Activated effector memory CD4-positive, alpha-beta T cell treated with Interleukin-2 at 50 U/mL for 16 hours (primary cell): ENCODE results near the gene TMEM98.
"Not testable (repeated sequence)": the region's sequence is repeated elsewhere in the genome, so short reads cannot be mapped to it uniquely, and the experiment has no call there.

Experiments
- DNase-seq: peaks from one replicate; pipeline ENCODE4 v3.0.0-alpha.2; 2020

The TMEM98 gene, protein sequence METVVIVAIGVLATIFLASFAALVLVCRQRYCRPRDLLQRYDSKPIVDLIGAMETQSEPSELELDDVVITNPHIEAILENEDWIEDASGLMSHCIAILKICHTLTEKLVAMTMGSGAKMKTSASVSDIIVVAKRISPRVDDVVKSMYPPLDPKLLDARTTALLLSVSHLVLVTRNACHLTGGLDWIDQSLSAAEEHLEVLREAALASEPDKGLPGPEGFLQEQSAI

DNA sequence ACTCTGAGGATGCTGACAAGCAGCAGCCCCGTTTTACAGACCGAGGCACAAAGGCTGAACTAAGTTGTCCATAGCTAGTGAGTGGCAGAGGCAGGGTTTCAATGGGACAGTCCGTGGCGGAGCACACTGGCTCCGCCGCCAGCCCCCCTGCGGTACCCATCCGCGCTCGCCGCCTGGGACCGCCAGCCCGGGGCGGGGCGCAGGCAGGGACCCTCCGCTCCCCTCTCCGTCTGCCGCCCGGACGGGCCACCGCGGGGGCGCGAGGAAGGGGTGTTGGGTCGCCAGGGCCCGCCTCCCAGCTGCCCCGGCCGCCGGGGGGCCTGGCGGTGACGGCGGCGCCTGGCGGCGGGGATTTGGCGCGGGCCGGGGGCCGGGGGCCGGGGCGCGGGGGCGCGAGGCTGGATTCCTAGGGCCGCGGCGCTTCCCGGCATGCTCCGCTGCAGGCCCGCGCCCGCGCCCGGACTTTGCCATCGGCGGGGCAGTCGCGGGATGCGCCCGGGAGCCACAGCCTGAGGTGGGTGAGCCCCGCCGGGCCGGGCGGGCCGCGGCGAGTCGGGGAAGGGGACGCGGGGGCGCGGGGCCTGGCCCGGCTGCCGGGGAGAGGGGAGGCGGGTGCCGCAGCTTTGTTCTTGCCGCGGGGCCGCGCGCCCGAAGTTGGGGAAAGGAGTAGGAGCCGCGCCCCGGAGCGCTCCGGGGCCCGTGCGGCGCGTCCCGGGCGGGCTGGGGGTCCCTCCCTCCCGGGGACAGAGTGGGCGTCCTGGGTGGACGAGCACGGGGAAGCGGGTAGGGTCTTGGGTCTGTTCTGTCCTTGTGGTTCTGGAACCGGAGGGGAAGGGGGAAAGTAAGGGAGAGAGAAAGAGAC, at the start of gene TMEM98:
Gene TMEM98, plus strand, starts transcription at position 430 of the 862 bp plus-strand sequence. CDS start 3,376 bp downstream, outside the sequence.
- no peak for DNase-seq

DNA sequence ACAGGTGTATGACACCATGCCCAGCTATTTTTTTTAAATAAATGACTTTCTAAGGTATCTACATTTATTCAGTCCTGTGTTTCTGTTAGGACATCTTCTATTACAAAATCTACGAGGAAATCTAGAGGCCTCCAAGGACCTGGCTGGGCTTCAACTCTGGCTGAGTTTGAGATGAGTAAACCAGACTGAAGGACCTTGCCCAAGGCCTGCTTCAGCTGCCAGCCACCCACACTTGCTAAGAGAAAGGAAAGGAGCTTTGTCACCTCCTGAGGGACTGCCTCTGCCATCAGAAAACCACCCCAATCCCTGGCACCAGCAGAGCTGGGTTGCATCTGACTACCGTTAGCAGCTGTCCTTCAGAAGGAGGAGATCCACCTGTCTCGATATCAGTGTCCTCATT, 49.7 kb upstream of the TMEM98 start:
- DNase-seq, result no peak

DNA sequence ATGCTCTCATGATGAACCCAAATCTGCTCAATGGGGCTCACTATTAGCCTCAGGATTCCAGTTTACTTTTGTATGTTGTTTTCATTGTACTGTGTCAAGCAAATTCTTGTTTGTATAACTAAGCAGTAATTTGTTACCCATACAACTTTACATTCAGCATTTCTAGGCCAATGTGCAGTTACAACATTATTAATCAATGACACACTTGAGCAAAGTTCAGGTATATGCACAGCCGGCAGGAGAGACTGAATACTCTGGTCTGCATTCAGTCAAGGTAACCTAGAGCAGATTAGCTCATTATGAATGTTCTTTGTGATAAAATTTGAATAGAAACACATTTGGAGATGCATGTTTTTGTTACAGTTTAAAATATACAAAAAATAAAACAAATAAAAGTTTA, 48.8 kb upstream of the TMEM98 start:
- DNase-seq, result no peak

DNA sequence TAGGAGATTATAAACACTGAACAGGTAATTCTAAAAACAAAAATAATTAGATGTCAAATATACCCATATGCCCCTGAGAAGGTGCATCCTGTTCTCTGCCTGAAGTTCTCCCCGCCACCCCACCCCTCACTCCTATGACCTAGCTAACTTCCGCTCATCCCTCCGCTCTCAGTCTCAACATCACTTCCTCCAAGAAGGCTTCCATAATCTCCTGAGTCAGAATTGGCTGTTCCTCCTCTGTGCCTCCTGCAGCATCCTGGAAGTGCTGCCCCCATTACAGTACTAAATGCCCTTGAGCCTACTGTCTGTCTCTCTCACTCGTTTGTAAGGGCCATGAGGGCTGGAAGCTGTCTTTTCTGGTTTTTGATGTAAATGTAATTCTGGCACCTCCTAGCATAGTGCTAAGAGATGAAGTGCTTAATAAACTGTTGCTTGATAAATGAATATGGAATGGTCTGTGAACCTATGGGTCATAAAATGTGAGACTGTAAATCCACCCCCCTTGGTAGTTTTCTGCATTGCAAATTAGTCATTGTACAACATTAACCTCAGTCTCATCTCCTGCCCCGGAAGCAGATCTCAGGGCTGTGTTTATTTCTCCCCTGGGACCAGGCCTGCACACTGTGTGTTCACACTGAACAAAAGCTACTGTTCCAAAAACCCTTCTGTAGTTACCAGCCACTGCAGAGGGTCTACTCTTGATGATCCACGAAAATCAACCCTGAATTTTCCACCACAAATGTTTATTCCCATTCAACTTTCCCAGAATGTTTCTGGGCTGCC, 47.1 kb upstream of the TMEM98 start:
- no peak for DNase-seq

DNA sequence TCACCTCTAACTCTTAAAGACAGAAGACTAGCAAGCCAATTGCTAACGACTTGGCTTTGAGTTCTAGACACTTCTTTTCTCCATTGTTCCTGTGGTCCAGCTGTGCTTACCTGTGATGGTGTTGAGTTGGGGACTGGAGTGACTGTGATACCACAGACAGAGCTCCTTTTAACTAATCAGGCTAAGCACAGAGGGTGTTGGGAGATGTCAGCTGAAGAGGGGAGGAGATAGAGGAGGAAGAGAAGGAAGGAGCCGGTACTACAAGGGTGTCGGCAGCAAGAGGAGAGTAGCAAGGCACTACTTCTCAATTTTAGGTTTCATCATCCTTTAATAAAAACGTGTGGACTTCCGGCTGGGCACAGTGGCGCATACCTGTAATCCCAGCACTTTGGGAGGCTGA, 45.9 kb upstream of the TMEM98 start:
- no peak for DNase-seq

DNA sequence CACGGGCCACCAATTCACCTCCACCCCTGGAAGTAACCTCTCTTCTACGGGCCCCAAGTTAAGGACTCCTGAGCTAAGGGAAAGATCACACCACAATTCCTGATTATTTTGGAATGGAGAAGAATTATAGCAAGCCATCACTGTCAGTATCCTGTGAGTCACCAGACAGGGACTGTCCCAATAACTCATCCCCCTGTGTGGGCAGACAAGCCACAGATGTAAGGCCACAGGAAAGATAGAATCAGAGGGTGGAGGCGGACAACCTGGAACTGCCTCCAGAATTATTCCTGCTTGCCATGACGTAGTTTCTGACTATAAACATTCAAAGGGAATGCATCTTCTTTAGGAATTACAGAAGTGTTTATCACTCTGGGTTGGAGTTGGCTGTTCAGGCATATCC, 45.2 kb upstream of the TMEM98 start:
- no peak for DNase-seq

DNA sequence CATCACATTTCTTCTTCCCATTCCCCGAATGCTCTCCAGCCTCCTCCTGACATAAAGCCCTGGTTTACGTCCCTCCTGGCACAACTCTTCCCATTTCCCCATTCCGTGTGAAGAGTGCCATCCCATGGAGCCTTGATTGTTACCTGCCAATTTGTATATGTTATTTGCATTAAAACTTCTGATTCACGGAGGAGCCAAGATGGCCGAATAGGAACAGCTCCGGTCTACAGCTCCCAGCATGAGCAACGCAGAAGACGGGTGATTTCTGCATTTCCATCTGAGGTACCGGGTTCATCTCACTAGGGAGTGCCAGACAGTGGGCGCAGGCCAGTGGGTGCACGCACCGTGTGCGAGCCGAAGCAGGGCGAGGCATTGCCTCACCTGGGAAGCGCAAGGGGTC, 41.0 kb upstream of the TMEM98 start:
- not testable (repeated sequence) for DNase-seq

DNA sequence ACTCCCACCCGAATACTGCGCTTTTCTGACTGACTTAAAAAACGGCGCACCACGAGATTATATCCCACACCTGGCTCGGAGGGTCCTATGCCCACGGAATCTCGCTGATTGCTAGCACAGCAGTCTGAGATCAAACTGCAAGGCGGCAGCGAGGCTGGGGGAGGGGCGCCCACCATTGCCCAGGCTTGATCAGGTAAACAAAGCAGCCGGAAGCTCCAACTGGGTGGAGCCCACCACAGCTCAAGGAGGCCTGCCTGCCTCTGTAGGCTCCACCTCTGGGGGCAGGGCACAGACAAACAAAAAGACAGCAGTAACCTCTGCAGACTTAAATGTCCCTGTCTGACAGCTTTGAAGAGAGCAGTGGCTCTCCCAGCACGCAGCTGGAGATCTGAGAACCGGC, 40.5 kb upstream of the TMEM98 start:
- not testable (repeated sequence) for DNase-seq

DNA sequence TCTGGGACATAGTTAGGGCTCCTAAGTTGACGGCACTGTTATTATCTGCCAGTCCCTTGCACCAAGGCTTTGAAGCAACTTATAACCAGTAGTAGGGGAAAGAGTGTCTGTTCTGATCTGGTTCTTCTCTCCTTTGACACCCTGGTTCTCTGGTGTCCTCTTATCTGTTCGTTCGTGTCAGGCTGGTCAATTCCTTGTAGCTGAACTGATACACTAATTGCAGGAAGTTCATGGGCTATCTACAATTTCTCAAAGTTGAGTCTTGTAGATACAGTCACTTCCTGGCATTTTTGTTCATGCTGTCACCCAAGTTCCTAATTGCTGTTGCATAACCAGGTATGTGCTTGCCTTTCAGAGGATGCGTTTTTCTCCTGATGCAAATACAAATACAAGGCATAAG, 33.7 kb upstream of the TMEM98 start:
- no peak for DNase-seq

DNA sequence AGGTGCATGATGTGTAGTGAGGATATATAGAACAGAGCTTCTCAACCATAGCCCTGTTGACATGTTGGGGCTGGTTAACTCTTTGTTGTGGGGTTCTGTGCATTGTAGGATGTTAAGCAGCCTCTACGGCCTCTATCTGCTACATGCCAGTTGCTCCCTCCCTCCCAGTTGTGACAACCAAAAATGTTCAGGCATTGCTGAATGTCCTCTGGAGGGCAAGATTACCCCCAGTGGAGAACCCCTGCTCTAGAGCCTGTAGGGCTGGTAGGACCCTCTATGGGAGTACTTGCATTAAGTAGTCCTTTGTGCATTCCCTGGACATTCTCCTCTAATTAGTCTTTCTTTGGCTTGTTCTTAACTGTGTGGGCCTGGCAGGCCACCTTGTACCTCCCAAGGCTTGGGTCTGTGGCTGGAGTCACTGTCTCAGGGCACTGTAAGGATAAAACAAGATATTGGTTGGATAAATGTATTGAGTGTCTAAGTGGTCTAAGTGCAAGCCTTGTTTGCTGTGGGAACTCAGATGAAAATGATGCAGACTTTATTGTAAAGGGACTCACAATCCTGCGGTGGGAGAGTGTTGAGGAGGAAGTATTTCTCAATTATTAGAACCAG, 31.2 kb upstream of the TMEM98 start:
- DNase-seq, result no peak

DNA sequence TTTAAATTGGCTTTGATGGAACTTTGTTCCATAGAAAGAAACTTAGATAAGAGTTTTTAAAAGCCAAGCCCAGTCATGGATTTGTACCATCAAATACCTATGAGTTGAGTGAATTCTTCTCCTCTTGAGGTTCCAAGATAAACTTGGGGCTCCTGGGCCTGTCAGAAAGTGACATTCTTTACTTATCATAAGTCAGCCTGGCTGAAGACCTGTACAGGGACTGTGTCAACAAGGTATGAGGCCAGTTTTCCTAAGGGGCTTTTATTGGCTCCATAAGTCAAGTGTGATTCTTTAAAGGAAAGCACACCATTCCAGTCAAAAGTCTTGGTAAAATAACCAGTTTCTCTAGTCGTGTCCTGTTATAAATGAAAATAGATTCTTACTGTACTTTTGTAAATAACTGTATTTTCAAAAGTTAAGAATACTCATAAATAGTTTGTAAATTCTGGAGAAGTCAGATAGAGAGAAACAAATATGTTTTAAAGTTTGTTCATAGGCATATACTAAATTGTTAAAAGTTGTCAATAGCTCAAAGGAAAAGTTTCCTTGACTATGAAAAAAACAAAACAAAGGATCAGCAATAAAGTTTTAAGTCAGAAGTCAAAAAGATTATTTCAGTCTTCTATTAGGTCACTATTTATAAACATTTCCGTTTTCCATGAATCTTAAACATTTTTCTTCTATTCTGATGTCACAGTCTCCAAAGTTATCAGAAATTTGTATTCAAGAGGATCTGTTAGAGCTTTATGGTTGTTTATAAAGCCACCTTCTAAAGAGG, 28.5 kb upstream of the TMEM98 start:
- DNase-seq, result no peak

DNA sequence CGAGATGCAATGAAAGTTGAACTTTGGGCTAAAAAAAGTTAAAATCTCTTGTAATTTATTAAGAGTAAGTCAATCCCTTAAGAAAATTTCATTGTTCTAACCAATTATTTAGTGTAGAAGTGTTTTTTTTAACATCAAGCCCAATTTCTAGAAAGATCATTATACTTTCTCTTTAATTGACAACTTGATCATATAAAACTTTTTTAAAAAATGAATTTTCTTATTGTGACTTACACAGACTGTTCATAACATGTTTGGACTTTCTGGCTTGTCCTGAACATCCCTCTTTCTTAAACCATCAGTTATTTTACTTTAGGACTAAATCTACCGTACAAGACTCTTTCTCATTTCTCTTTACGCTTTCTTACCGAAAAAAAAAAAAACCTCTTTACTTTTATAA, 26.2 kb upstream of the TMEM98 start:
- DNase-seq, result no peak

DNA sequence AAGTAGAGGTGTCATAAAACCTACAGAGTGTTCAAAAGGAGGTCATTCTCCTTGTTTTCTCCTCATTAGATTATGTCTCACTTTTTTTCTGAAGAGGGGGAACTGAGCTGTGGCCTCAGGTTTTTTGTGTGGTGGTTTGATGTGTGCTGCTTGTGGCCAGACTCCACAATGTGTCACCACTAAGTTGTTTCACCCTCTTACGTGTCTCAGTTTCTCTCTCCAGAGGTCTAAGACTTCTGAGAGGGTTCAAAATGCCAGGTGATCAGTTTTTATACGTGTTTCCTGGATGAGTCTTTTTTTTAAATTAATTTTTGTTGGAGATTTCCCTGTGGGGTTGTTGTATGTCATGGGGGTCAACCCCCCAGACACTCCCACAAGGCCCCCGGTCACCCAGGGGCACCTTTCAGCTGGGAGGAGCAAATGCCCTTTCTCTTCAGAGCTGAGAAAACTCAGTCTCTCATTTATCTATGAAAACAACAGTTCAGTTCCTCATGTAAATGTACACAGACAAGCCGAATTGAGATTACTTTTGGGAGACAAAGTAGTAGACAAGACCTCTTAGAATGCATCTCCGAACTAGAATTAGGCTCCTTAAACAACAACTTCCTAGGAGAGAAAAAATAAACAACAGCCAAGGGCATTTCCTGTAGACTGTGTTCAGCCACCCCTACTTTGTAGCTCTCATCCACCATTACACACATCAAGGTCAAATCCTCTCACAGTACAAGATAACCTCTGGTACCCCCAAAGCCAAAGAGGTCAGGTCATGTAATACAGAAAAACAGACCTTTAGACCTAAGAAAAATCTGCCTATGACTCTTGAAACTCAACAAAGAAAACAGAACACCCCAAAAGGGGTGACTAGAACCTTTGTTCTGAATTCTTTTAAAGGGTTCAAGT, 23.9 kb upstream of the TMEM98 start:
- DNase-seq, result no peak

DNA sequence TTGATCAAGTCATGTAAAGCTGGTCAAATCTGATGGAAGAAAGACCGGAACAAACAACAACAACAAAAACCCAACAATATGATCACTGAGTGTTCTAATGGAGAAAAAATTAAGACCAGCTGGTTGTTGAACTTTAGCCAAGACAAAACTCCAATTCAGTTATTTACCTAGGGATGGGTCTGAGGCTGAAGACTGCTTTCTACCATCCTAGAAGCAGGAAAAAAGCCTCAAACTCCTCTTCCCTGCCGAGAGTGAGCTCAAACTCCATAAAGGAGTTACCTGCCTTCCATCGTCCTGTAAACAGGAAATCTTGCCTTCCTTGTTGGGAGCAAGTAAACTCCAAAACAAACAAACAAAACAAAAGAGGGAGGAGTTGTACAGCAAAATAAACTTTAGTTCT, 23.1 kb upstream of the TMEM98 start:
- no peak for DNase-seq

DNA sequence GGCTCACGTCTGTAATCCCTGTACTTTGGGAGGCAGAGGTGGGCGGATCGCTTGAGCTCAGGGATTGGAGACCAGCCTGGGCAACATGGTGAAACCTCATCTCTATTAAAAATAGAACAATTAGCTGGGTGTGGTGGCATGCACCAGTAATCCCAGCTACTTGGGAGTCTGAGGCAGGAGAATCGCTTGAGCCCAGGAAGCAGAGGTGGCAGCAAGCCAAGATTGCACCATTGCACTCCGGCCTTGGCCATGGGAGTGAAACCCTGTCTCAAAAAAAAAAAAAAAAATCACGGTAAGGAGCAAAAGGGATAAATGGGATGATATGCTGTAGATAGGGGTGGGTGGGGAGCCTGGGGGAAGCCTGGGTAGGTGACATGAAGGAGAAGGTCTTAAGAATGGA, 20.4 kb upstream of the TMEM98 start:
- DNase-seq, result no peak

DNA sequence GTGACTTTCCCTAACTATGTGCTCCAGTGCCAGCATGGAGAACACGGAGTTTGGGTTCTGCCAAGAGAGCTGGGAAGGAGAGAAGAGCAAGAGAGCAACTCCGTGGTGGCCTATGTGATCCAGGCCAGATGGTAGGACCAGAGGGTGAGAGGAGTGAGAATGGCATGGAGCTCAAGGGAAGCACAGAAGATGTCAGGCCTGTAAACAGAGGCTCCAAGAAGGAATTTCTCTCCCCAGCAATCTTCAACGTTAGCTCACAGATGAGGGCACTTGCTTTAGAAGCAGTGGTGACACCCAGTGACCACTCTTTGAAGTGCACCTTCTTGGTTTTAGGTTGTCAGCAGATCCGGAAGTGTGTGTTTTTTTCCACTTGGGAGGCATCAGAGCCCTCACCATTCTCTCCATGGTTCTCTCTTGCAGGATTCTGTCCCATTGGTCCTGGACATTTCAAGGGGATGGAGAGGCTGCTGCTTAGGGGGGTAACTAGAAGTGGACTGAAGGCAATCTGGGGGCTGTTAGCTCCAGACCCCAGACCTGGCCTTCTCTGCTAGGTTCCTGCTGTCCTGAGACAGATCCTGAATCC, 18.1 kb upstream of the TMEM98 start:
- DNase-seq, result no peak

DNA sequence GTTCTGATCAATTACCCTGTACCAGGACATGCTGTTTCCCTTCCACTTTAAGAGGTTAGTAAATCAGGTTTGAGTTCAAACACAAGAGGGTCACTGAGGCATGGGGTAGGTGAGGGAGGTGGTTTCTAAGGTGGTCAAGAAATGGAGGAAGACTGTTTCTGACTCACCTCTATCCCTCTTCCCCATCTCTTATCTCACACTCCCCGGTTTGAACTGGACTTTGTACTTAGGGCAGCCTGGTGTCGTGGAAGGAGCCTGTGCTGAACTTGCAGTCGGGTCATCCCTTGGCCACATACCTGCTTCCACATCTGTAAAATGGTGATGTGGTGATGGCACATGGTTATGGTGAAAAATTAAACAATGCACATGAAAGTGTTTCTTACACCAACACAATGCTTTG, 17.2 kb upstream of the TMEM98 start:
- DNase-seq, result no peak

DNA sequence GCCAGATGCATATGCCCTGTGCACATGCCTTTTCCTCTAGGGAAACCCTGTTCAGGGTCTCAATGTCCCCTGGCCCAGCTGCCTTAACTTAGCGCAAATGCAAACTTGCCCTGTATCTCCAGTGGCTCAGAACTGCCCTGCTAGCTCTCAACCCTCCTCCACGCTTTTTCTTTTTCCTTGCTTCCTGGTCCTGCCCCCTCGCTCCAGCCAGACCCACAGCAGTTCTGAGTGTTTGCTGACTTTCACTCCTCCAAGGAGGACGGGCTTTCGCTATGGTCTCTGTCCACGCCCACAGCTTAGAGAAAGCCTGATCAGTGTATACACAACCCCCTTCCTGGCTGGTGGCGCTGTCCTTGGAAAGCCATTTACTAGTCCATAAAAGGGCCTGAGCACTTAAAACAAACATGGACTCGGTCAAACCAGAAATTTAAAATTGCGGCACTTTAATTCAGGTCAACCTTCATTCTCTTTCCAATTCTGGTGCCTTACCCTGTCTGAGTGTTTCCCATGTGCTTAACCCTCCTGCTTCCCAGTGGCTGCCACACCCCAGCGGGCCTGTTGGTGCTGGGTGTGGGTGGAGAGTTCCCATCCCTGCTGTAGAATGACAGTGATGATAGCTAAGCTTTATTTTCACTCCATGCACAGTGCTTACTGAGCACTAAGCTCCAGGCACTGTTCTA, 15.6 kb upstream of the TMEM98 start:
- no peak for DNase-seq

DNA sequence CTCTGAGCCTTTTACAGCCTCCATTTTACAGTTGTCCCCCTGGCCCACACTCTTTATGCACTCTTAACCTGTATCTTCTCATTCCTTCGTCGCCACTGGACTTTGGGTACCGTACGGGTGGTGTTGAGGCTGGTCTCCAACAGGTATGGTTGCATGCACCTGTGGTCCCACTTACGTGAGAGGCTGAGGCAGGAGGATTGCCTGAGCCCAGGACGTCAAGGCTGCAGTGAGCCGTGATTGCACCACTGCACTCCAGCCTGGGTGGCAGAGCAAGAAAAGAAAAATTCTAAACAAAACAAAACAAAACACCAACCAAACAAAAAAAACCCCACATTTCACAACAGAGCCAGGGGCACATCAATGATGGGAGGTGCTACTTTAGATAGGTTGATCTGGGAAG, 14.4 kb upstream of the TMEM98 start:
- no peak for DNase-seq

DNA sequence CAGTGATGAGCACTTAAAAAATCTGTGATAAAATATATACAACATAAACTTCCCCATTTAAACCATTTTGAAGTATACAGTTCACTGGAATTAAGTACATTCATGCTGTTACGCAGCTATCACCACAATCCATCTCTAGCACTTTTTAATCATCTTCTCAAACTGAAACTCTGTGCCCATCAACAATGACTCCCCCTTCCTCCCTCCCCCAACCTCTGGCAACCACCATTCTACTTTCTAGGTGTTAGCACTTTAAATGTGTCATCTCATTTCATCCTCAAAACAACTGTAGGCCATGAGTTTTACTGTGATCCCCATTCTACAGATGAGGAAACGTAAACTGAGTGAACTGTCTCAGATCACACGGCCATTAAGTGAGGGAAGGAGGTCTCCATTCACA, 13.8 kb upstream of the TMEM98 start:
- DNase-seq, result no peak
